Retinal pigment epithelial cell (primary cell): ENCODE measurements around the gene SLC8A1.

ENCODE experiments used
- DNase-seq: peaks from one replicate; pipeline ENCODE4 v3.0.0-alpha.2; 2010; ENCODE audit warnings: low read depth
- H3K4me3 ChIP-seq: 2 replicates; pipeline ENCODE4 v1.5.1; 2011; ENCODE audit warnings: mild to moderate bottlenecking, low read length, control low read depth, moderate library complexity
- CTCF ChIP-seq: conservative IDR thresholded peaks from 2 replicates; pipeline ENCODE4 v1.5.1; 2011; ENCODE audit warnings: low read depth, low read length, control low read depth, inconsistent platforms

The SLC8A1 gene

GRCh38 chr2:40219141-40219540 lies 232.7 kb downstream of the SLC8A1 start:
- no peak overlapping the region for H3K4me3 ChIP-seq
- no peak for TF ChIP-seq CTCF
- DNase-seq: no peak

DNA sequence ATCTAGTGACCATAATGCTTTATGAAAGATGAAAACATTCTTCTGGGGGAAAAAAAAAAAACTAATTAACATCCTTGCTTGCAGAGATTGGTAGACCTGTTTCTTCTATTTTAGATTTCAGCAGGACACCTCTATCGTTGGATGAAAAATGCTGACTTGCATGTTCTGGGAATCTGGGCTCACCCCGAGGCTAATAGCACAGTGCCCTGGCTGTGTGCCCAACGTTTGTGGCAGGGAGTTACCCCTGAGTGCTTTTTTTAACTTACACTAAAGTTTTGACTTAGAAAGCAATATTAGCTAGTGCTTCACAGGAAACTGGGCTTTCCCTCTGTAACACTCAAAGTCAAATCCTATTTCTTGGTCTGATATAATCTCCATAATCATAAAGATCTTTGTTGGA lies 233.2 kb downstream of the SLC8A1 start:
- TF ChIP-seq CTCF: no peak
- H3K4me3 ChIP-seq: no peak overlapping the region
- peak; percentile 49 for DNase-seq

DNA sequence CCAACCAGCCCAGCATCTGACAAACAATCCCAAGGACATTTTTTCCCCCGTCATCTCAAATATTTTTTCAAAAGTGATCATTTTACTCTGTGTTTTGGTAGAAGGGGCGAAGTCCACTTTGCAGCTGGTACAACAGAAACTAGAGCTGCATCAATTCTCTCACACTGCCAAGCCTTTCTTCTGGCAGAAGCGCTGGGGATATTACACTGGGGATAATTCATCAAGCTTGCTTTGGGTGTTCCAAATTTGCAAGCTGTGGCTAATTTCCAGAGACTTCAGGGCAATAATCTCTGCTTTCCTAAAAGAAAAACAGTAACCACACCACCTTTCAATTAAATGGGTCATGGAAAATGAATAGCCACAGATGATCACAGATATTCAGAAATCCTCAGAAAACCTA lies 238.3 kb downstream of the SLC8A1 start:
- DNase-seq: no peak
- no peak overlapping the region for H3K4me3 ChIP-seq
- no peak for TF ChIP-seq CTCF

DNA sequence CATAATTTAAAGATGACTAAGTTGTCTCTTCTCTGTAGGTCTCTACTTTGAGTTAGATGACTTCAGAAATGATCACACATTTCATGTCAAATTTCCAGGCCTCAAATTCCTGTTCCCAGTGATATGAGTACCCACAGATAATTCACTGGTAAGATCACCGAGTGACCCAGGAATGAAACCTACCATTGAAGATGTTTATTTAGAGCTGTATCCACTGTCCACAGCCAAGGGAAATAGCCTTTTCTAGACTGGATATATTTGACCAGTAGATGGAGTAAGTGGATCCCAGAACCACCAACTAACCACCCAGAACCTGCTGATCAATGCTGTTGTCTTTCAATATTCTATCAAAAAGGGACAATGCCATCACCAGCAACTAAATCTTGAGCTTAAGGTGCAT lies 238.8 kb downstream of the SLC8A1 start:
- DNase-seq: no peak
- H3K4me3 ChIP-seq: no peak overlapping the region
- peak; percentile 59 for TF ChIP-seq CTCF

DNA sequence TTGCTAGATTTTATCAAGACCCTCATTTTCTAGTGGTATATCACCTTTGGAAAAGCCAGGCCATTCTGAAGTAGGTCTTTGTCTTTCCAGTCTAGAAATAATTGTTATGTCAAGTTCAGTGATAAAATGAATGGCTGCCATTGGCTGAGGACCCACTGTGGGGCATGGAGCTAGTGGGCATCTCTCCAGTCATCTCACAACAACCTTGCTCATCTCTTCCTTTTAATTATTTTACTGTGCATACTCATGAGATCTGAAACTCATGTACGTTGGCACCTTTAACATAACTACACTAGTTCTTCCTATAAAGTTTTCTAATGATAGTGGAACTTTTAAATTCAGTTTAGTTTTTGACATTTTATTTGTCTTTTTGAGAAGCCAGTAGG lies 240.9 kb downstream of the SLC8A1 start:
- no peak for TF ChIP-seq CTCF
- no peak overlapping the region for H3K4me3 ChIP-seq
- DNase-seq: no peak

- no peak overlapping the region for H3K4me3 ChIP-seq
- no peak for TF ChIP-seq CTCF
Observed at GRCh38 chr2:40210344-40210967, 241.4 kb downstream of the SLC8A1 start.

GRCh38 chr2:40209761-40210160 lies 242.1 kb downstream of the SLC8A1 start:
- no peak for DNase-seq
- TF ChIP-seq CTCF: no peak
- no peak overlapping the region for H3K4me3 ChIP-seq

More at GRCh38 chr2:40210344-40210967, 241.4 kb downstream of the SLC8A1 start:
- DNase-seq: no peak
